ENCODE measurements around the gene ARHGAP33. TPM values are rescaled to one million over a fixed set of nuclear protein-coding genes. Genes with fewer than 3 reads are reported as not detected.

ARHGAP33 gene
- total RNA-seq, 1 experiment from 2014 or later, result 19.5 TPM

- Mint-ChIP-seq H3K4me3 (peak overlapping the region in 1 of 2 experiments; percentile 19; a peak in 2 of 5 replicates), H3K27me3 (ENCODE audit: low read depth) (peaks cover 12% of the 10 kb centered on the region), H3K27ac (peak overlapping the region in 2 of 3 experiments; percentile 88 to 95; a peak in 3 of 7 replicates), H3K9me3 (peaks cover 2 to 3% of the 10 kb centered on the region in 2 experiments; a peak in 2 of 5 replicates), H3K36me3 (ENCODE audit: insufficient read depth in 1 of 3, low read depth in 3 of 3) (no peaks in the 10 kb centered on the region), H3K4me1 (peaks cover 13 to 20% of the 10 kb centered on the region in 2 experiments)
- Histone ChIP-seq H2BK15ac (ENCODE audit: low read depth, low read length) (no peak overlapping the region), H3T11ph (ENCODE audit: low read length) (no peak overlapping the region), H3K14ac (ENCODE audit: insufficient read depth, low read length) (no peak overlapping the region), H3K9me3 (ENCODE audit: control insufficient read depth, low read depth, low read length) (no peaks in the 10 kb centered on the region), H3K23me2 (ENCODE audit: insufficient read length, low read depth, low read length, poor library complexity, severe bottlenecking) (no peaks in the 10 kb centered on the region), H3K79me1 (ENCODE audit: insufficient read depth, low read depth, low read length, poor library complexity, severe bottlenecking) (no peaks in the 10 kb centered on the region), H4K20me1 (ENCODE audit: control insufficient read depth, insufficient read depth, insufficient read length) (no peaks in the 10 kb centered on the region), H3K56ac (ENCODE audit: insufficient read length, low read depth, low read length) (no peak overlapping the region), H3K18ac (ENCODE audit: insufficient read length, low read depth, low read length) (no peak overlapping the region), H2AK5ac (ENCODE audit: insufficient read length, low read length) (no peak overlapping the region), H3K27me3 (ENCODE audit: insufficient read depth, low read length) (no peaks in the 10 kb centered on the region), H4K91ac (ENCODE audit: insufficient read length, low read depth, low read length) (no peak overlapping the region), H4K8ac (replicated peaks; ENCODE audit: insufficient read length, low read depth, low read length) (no peak overlapping the region), H3K4me1 (ENCODE audit: insufficient read depth, low read length) (peaks cover 3% of the 10 kb centered on the region; the same call in 1 of the 2 replicates), H3K27ac (ENCODE audit: insufficient read length, low read depth, low read length) (no peak overlapping the region), H2BK12ac (ENCODE audit: insufficient read length, low read depth, low read length) (no peak overlapping the region), H4K5ac (ENCODE audit: insufficient read length, low read depth, low read length) (no peak overlapping the region), H3K4ac (ENCODE audit: low read depth, low read length) (no peak overlapping the region), H3K4me2 (ENCODE audit: insufficient read depth, insufficient read length, low read length) (no peak overlapping the region), H3K23ac (ENCODE audit: insufficient read length, low read depth, low read length) (no peak overlapping the region), H2BK20ac (ENCODE audit: low read depth, low read length, poor library complexity, severe bottlenecking) (no peak overlapping the region), H2AFZ (ENCODE audit: low read length) (no peak overlapping the region), H3K79me2 (ENCODE audit: insufficient read depth, low read length) (no peaks in the 10 kb centered on the region), H3K9ac (ENCODE audit: extremely low read depth, insufficient read length, low read length) (no peak overlapping the region), H2BK5ac (ENCODE audit: insufficient read length, low read length) (no peak overlapping the region), H2BK120ac (ENCODE audit: low read depth, low read length, poor library complexity, severe bottlenecking) (no peak overlapping the region)
- TF ChIP-seq CTCF (conservative IDR thresholded peaks at IDR 0.05), result no peak; the same call in 2 of the 3 replicates
- peak; percentile 67 for DNase-seq
- WGBS (ENCODE audit: extremely low coverage, insufficient read length, low lambda C conversion rate), result no CpG with 5 or more reads among the region's 6 CpGs
Observed at GRCh38 chr19:35816262-35816661, 40.9 kb downstream of the ARHGAP33 start.

Data from H9 (cell line).